Stimulated activated CD4-positive, alpha-beta T cell treated with anti-CD3 and anti-CD28 coated beads, Interleukin-1b, Interleukin-23, amount 100 ng/mL, for 4 hours (primary cell): ENCODE data around the gene SLC25A30.
A peak's percentile ranks its signal among the peaks of the same experiment; 100 is the strongest.
"Not testable (repeated sequence)": the region's sequence is repeated elsewhere in the genome, so short reads cannot be mapped to it uniquely, and the experiment has no call there.

Experiments used
- DNase-seq, 2 donors: peaks; one replicate each; pipeline ENCODE4 v3.0.0-alpha.2; 2020; ENCODE audit warnings: low read depth in 2 of 2

SLC25A30 gene

GRCh38 chr13:45391926-45392325 lies 26.2 kb downstream of the SLC25A30 start:
- DNase-seq, result no peak

- DNase-seq, result not testable (repeated sequence)
These were observed 27.0 kb downstream of the SLC25A30 start for GRCh38 chr13:45391128-45391527.

GRCh38 chr13:45390348-45390747 lies 27.8 kb downstream of the SLC25A30 start:
- not testable (repeated sequence) for DNase-seq

GRCh38 chr13:45388664-45389063 lies 29.5 kb downstream of the SLC25A30 start:
- DNase-seq, result no peak

GRCh38 chr13:45386892-45387575 lies 31.1 kb downstream of the SLC25A30 start:
- DNase-seq, result not testable (repeated sequence)

- DNase-seq, result no peak
These were observed 32.1 kb downstream of the SLC25A30 start for GRCh38 chr13:45385907-45386553.

- DNase-seq, result no peak
These were observed 32.9 kb downstream of the SLC25A30 start for GRCh38 chr13:45385320-45385719.

GRCh38 chr13:45384474-45385174 lies 33.5 kb downstream of the SLC25A30 start:
- no peak for DNase-seq

- DNase-seq, result not testable (repeated sequence)
These were observed 35.4 kb downstream of the SLC25A30 start for GRCh38 chr13:45382739-45383138.

- no peak for DNase-seq
These were observed 37.0 kb downstream of the SLC25A30 start for GRCh38 chr13:45381196-45381595.

- DNase-seq, result not testable (repeated sequence)
These were observed 37.5 kb downstream of the SLC25A30 start for GRCh38 chr13:45380708-45381107.

GRCh38 chr13:45379516-45379915 lies 38.7 kb downstream of the SLC25A30 start:
- DNase-seq, result not testable (repeated sequence)

- not testable (repeated sequence) for DNase-seq
These were observed 39.4 kb downstream of the SLC25A30 start for GRCh38 chr13:45378786-45379185.

GRCh38 chr13:45377314-45377713 lies 40.9 kb downstream of the SLC25A30 start:
- DNase-seq, result not testable (repeated sequence)

- not testable (repeated sequence) for DNase-seq
These were observed 41.5 kb downstream of the SLC25A30 start for GRCh38 chr13:45376651-45377050.

GRCh38 chr13:45374917-45375316 lies 43.3 kb downstream of the SLC25A30 start:
- DNase-seq, result no peak

GRCh38 chr13:45373162-45373547 lies 45.0 kb downstream of the SLC25A30 start:
- DNase-seq, result no peak

GRCh38 chr13:45372189-45373161 lies 45.7 kb downstream of the SLC25A30 start:
- DNase-seq, result no peak

GRCh38 chr13:45370922-45371406 lies 47.2 kb downstream of the SLC25A30 start:
- peak; percentile 40 to 44 for DNase-seq

GRCh38 chr13:45369116-45369515 lies 49.1 kb downstream of the SLC25A30 start:
- no peak for DNase-seq

- DNase-seq, result no peak
These were observed 49.6 kb downstream of the SLC25A30 start for GRCh38 chr13:45368571-45368970.
